ENCODE data around the gene CTF1. TPM values are rescaled to one million over a fixed set of nuclear protein-coding genes. Genes with fewer than 3 reads are reported as not detected.
"Not testable (repeated sequence)": the region's sequence is repeated elsewhere in the genome, so short reads cannot be mapped to it uniquely, and the experiment has no call there.

Gene CTF1
- total RNA-seq, 1 experiment from 2014 or later = 11.6 TPM

DNA sequence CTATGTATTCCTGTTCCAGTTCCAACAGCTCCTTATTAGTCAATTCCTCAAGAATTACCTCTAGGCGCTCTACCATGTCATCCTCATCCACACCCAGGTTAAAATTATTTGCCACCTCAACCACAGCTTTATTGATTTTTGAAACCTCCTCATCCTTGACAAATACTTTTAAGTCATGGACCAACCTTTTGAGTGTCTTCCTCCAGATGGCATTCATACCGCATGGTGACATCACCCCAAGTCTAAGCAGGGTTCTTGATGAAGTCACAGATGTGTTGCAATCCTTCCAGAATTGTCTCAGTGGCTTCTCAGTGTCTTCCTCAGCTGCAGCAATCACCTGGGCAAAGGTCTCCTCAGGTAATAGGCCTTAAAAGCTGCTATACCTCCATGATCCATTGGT, 42.7 kb upstream of the CTF1 start:
- CTCF ChIA-PET = no interaction called here
- no peak overlapping the region; the same call in 1 of the 2 replicates for H3K27ac ChIP-seq
- TF ChIP-seq, protein P1, sequence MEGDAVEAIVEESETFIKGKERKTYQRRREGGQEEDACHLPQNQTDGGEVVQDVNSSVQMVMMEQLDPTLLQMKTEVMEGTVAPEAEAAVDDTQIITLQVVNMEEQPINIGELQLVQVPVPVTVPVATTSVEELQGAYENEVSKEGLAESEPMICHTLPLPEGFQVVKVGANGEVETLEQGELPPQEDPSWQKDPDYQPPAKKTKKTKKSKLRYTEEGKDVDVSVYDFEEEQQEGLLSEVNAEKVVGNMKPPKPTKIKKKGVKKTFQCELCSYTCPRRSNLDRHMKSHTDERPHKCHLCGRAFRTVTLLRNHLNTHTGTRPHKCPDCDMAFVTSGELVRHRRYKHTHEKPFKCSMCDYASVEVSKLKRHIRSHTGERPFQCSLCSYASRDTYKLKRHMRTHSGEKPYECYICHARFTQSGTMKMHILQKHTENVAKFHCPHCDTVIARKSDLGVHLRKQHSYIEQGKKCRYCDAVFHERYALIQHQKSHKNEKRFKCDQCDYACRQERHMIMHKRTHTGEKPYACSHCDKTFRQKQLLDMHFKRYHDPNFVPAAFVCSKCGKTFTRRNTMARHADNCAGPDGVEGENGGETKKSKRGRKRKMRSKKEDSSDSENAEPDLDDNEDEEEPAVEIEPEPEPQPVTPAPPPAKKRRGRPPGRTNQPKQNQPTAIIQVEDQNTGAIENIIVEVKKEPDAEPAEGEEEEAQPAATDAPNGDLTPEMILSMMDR (conservative IDR thresholded peaks at IDR 0.05) = no peak
- no peak for TF ChIP-seq EZH2 (IDR thresholded peaks at IDR 0.05; ENCODE audit: low read depth)

DNA sequence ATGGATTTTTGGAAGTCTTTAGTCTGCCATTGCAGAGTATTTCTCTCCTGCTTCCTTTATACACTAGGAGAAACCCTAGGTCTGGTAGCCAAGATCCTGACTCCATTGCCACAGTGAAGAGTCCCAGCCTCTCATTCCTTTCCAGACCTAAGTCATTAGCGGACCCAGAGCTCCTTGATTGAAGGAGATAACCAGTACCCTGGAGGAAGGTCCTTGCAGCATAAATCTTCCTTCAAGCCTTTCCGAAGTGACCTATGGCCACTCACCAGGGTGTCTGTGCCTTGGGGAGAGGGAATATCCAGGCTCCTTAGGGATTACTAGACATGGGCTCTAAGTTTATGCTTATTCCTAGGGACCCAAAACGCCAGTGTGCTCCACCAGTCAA, 38.3 kb upstream of the CTF1 start:
- H2AFZ ChIP-seq = no peak overlapping the region
- no TSS peak for BruUV-seq (replicated peaks)
- no peaks in the 10 kb centered on the region for H3K9me3 ChIP-seq (ENCODE audit: insufficient read depth, low read depth)
- H3K4me2 ChIP-seq = no peak overlapping the region
- DNase-seq = no peak
- no peaks in the 10 kb centered on the region for H3K27me3 ChIP-seq (ENCODE audit: insufficient read depth, low read depth)
- peaks cover 35% of the 10 kb centered on the region for H3F3A ChIP-seq (ENCODE audit: insufficient read depth, low read depth)
- H3K36me3 ChIP-seq (ENCODE audit: low read depth) = no peaks in the 10 kb centered on the region
- ChIA-PET POLR2A (ENCODE audit: unreplicated experiment) (no interaction called here), CTCF (no interaction called here)
- no peak overlapping the region for H3K4me3 ChIP-seq
- H3K27ac ChIP-seq = no peak overlapping the region
- intact Hi-C loops (cut with micrococcal nuclease; ENCODE audit: unreplicated experiment) = no loop called here
- H3K79me2 ChIP-seq (ENCODE audit: low read depth) = no peaks in the 10 kb centered on the region
- H3K9me2 ChIP-seq (ENCODE audit: insufficient read depth) = no peaks in the 10 kb centered on the region
- TF ChIP-seq EZH2 (IDR thresholded peaks at IDR 0.05; ENCODE audit: low read depth) = no peak
- TF ChIP-seq, protein P1 (conservative IDR thresholded peaks at IDR 0.05) = no peak
- H4K20me1 ChIP-seq (ENCODE audit: insufficient read depth) = no peaks in the 10 kb centered on the region
- peaks cover 37% of the 10 kb centered on the region for H3K4me1 ChIP-seq (replicated peaks; ENCODE audit: insufficient read depth)

More for the DNA sequence above, 42.7 kb upstream of the CTF1 start:
- Histone ChIP-seq H3K4me1 (replicated peaks; ENCODE audit: insufficient read depth) (peaks cover 46% of the 10 kb centered on the region), H3K4me3 (no peak overlapping the region), H3K9me2 (ENCODE audit: insufficient read depth) (no peaks in the 10 kb centered on the region), H4K20me1 (ENCODE audit: insufficient read depth) (no peaks in the 10 kb centered on the region), H3K27me3 (ENCODE audit: insufficient read depth, low read depth) (no peaks in the 10 kb centered on the region), H3K79me2 (ENCODE audit: low read depth) (no peaks in the 10 kb centered on the region), H3F3A (ENCODE audit: insufficient read depth, low read depth) (peaks cover 39% of the 10 kb centered on the region), H3K4me2 (peak overlapping the region; percentile 48), H2AFZ (no peak overlapping the region), H3K9me3 (ENCODE audit: insufficient read depth, low read depth) (no peaks in the 10 kb centered on the region), H3K36me3 (ENCODE audit: low read depth) (no peaks in the 10 kb centered on the region)
- BruUV-seq (replicated peaks) = no TSS peak
- POLR2A ChIA-PET (ENCODE audit: unreplicated experiment) = no interaction called here
- intact Hi-C loops (cut with micrococcal nuclease; ENCODE audit: unreplicated experiment) = no loop called here
- peak in 1 of 2 experiments; percentile 95 for DNase-seq

DNA sequence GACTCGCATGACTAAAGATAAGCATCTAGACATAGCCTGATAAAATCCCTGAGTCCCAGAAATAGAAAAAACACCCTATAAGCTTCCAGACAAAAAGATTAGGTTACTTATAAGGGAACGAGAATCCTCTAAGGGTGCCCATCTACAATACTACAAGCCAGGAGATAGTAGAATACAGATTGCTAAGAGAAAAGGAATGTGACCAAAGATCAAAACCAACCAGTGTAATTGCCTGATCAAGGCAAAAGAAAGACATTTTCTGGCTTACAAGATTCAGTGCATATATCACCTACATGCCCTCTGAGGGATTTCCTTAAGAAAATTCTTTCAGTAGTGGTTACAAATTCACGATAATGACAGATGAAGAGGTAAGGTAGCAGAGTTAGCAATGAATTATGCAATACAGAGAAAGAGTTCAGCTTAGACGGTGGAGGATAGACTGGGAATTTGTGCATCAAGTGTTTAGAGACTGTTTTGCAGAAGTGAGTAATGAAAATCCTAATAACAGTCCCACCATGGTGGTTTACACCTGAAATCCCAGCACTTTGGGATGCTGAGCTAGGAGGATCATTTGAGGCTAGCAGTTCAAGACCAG, 37.5 kb upstream of the CTF1 start:
- Histone ChIP-seq H3K4me3 (no peak overlapping the region), H3K27me3 (ENCODE audit: insufficient read depth, low read depth) (no peaks in the 10 kb centered on the region), H3F3A (ENCODE audit: insufficient read depth, low read depth) (peaks cover 27% of the 10 kb centered on the region), H3K79me2 (ENCODE audit: low read depth) (no peaks in the 10 kb centered on the region), H3K36me3 (ENCODE audit: low read depth) (no peaks in the 10 kb centered on the region), H2AFZ (no peak overlapping the region), H3K4me1 (replicated peaks; ENCODE audit: insufficient read depth) (peaks cover 29% of the 10 kb centered on the region), H3K9me3 (ENCODE audit: insufficient read depth, low read depth) (no peaks in the 10 kb centered on the region), H3K27ac (no peak overlapping the region), H4K20me1 (ENCODE audit: insufficient read depth) (no peaks in the 10 kb centered on the region), H3K9me2 (ENCODE audit: insufficient read depth) (no peaks in the 10 kb centered on the region), H3K4me2 (no peak overlapping the region)
- ChIA-PET CTCF (no interaction called here), POLR2A (ENCODE audit: unreplicated experiment) (interaction anchor here (0.7 kb wide), 1 partner anchor 22 kb away, joined by 11 read pairs; no protein-coding TSS in a partner anchor)
- TF ChIP-seq, protein P1 (conservative IDR thresholded peaks at IDR 0.05) = no peak
- TF ChIP-seq EZH2 (IDR thresholded peaks at IDR 0.05; ENCODE audit: low read depth) = no peak
- BruUV-seq (replicated peaks) = no TSS peak
- DNase-seq = no peak
- intact Hi-C loops (cut with micrococcal nuclease; ENCODE audit: unreplicated experiment) = no loop called here

DNA sequence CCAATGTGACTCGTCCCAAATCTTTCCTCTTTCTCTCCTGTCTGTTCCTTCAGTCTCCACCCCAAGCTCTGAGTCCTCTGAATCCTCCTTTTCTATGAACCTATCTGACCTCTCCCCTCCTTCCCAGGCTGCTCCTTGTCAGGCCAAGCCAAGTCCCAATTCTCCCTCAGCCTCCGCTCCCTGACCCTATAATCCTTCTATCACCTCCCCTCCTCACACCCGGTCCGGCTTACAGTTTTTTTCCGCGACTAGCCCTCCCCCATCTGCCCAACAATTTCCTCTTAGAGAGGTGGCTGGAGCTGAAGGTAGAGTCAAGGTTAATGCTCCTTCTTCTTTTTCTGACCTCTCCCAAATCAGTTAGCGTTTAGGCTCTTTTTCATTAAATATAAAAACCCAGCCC, 35.7 kb upstream of the CTF1 start:
- H3K9me3 ChIP-seq (ENCODE audit: insufficient read depth, low read depth); CTCF ChIA-PET; H3K27me3 ChIP-seq (ENCODE audit: insufficient read depth, low read depth); H2AFZ ChIP-seq; DNase-seq; H3K36me3 ChIP-seq (ENCODE audit: low read depth); POLR2A ChIA-PET (ENCODE audit: unreplicated experiment); H3K4me3 ChIP-seq; H3K4me2 ChIP-seq; H3K79me2 ChIP-seq (ENCODE audit: low read depth); intact Hi-C loops (cut with micrococcal nuclease; ENCODE audit: unreplicated experiment); H3K27ac ChIP-seq; H4K20me1 ChIP-seq (ENCODE audit: insufficient read depth); H3K9me2 ChIP-seq (ENCODE audit: insufficient read depth); BruUV-seq (replicated peaks): not testable (repeated sequence)
- peaks cover 17% of the 10 kb centered on the region for H3F3A ChIP-seq (ENCODE audit: insufficient read depth, low read depth)
- H3K4me1 ChIP-seq (replicated peaks; ENCODE audit: insufficient read depth) = peaks cover 22% of the 10 kb centered on the region

DNA sequence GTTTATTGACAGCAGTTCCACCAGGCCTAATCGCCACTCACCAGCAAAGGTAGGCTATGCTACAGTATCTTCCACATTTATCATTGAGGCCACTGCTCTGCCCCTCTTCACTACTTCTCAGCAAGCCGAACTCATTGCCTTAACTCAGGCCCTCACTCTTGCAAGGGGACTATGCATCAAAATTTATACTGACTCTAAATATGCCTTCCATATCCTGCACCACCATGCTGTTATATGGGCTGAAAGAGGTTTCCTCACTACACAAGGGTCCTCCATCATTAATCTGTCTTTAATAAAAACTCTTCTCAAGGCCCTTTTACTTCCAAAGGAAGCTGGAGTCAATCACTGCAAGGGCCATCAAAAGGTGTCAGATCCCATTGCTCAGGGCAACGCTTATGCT, 33.2 kb upstream of the CTF1 start:
- H3K27ac ChIP-seq; H4K20me1 ChIP-seq (ENCODE audit: insufficient read depth); H3K9me3 ChIP-seq (ENCODE audit: insufficient read depth, low read depth); H3K79me2 ChIP-seq (ENCODE audit: low read depth); BruUV-seq (replicated peaks); H3K4me2 ChIP-seq; intact Hi-C loops (cut with micrococcal nuclease; ENCODE audit: unreplicated experiment); H3K4me3 ChIP-seq; H3K36me3 ChIP-seq (ENCODE audit: low read depth); H2AFZ ChIP-seq; DNase-seq; H3K27me3 ChIP-seq (ENCODE audit: insufficient read depth, low read depth); H3K4me1 ChIP-seq (replicated peaks; ENCODE audit: insufficient read depth); H3K9me2 ChIP-seq (ENCODE audit: insufficient read depth); CTCF ChIA-PET; POLR2A ChIA-PET (ENCODE audit: unreplicated experiment): not testable (repeated sequence)
- peaks cover 13% of the 10 kb centered on the region for H3F3A ChIP-seq (ENCODE audit: insufficient read depth, low read depth)
